DLD1 (cell line): ENCODE data around the gene ARPC2.

ENCODE experiments used
- in situ Hi-C: cut with HindIII; loops from 2 replicates; pipeline ENCODE4 v1.10.0; 2017; ENCODE audit warnings: low sequenced_read_pairs

Gene ARPC2

DNA sequence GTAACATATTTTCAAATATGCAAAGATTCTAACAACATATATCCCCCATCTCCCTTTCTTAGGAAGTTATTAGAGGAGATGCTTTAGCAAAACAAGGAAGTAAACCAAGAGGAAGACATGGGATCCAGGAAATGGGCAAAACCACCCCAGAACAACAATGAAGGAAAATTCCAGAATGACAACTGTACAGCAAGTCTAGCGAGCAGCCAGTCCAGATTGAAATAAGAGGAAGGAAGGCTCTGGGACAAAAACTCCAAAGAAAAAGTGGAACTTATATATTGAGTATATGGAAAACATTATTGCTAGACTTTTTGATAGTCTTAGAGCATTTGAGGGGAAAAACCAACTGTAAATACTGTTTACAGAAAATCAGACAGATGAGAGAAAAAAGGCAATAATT lies 2.9 kb upstream of the ARPC2 start:
- in situ Hi-C loops: no loop called here

DNA sequence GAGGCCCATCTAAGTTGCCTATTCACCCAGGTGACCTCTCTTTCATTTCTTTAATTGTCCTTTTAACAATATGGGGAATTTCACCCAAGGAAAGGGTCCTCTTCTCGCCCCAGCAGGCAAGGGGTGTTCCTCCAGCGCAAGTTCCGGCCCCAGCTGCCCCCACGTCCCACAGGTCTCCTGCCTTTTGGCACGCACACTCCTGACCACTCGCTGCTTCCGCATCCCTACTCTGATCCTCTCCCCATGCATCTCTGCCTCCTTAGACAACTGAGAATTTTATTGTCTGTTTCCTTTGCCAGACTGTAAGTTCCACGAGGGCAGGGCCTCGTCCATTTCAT lies 684 bp upstream of the ARPC2 start:
- in situ Hi-C loops: no loop called here

DNA sequence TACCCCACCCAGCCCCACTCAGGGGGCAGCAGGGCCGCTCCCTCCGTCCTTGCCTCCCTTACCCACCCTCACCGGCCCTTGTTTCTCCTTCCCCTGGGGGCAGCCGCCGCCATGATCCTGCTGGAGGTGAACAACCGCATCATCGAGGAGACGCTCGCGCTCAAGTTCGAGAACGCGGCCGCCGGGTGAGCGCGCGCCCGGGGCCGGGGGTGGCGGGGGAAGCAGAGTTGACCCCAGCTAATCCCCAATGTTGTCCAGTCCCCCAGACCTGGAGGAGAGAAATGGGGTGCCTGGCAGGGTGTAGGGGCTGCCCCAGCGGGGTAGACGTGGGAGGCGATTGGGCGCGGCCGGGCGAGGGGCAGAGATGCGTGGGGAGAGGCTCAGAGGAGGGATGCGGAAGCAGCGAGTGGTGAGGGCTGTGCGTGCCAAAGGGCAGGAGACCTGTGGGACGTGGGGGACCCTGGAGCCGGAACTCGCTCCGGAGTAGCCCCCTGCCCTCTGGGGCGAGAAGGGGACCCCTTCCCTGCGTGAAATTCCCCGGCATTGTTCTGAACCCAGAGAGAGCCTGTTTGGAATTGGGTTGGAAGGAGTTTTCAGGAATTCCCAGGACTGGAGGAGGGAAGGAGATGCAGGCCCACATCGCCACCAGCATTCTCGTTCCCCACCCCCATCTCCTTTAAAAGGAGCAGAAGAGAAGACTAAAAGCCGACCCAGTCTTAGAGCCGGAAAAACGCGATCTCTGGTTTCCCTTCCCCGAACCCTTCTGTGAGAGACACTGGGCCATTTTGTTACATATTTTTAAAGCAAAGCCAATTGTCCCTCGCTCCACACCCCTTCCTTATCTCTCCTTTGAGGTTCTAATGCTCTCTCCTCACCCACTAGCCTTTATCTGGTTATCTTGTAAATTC lies 625 bp downstream of the ARPC2 start:
- in situ Hi-C loops: no loop called here

DNA sequence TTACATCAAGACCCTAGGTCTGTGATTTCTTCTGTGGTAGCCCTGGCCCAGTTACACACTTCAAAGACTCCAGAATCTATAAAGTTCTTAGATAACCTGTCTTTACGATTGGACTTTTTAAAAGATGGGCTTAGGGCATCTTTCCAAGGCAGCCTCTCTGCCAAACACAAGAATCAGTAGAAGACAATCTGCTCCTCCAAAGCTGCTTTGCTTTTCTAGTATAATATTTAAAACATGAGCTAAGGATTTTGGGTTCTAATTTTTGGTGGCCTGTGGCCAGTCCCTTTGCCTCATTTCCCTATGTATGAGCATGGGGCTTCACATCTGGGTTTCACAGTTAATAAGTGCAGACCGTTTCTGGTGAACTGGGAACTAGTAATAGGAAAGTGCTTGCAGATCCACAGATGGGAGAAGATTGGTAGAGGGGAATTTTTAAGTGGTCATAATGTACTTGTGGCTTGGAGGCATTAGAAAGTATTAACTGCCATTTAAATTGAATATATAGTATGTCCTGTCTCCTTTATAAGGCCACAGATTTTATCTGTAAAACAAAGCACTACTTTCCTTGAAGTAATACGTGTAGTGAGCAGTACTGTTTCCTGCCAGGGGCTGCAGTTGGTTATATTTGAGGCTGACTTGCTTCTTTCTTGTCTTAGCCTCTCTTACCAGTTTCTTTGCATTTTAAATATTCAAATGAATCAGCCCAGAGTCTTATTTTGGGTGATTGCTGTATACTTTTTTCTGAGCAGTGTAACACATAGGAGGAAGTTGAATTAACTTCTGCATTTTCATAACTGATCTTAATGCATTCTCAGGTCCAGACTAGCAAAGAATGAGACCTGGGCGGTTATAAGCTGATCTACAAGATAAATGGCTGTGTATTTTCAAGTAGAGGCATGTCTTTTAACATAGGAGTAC lies 1.5 kb downstream of the ARPC2 start:
- in situ Hi-C loops: no loop called here

DNA sequence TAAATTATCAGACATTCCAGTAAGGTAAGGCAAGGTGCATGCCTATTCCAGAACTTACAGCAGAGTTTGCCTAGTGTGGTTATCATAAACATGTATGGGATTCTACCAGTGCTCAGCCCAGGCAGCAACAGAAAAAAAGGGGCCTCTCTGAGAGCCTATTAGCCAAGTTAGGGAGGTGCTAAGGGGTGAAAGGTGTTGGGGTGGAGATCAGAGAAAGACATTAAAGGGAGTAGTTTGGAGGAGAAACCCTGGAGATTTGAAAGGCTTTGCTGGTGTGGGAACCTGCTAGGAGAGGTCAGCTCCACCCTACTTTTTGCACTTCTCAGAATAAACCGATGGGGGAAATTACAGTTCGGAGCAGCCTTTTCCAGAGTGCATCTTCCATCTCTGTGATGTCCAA lies 2.9 kb downstream of the ARPC2 start:
- in situ Hi-C loops: no loop called here

DNA sequence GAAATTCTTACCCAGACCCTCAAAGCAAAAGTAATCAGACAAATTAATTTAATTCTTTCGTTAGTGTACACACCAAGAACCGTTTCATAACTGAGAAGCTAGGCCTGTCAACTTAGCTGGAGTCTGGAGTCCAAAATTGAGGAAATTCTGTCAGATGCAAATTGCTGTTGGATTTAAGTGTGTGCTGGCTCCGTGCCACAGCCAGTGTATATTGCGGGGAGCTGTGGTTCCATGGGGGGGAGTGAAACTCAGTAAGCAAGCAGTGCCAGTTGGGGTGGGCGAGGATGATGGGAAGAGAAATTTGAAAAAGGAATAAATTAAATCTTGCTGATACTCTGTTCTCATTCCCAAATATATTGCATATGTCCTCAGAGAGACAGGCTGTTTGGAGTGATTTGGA lies 4.0 kb downstream of the ARPC2 start:
- in situ Hi-C loops: no loop called here

DNA sequence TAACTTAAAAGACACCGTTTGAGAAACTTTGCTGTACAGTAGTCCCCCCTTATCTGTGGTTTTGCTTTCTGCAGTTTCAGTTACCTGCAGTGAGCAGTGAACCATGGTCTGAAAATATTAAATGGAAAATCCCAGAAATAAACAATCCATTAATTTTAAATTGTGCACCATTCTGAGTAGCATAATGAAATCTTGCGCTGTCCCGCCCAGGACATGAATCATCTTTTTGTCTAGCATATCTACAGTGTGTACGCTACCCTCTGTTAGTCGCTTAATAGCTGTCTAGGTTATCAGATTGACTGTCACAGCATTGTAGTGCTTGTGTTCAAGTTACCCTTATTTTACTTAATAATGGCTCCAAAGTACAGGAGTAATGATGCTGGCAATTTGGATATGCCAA lies 6.1 kb downstream of the ARPC2 start:
- in situ Hi-C loops: no loop called here

DNA sequence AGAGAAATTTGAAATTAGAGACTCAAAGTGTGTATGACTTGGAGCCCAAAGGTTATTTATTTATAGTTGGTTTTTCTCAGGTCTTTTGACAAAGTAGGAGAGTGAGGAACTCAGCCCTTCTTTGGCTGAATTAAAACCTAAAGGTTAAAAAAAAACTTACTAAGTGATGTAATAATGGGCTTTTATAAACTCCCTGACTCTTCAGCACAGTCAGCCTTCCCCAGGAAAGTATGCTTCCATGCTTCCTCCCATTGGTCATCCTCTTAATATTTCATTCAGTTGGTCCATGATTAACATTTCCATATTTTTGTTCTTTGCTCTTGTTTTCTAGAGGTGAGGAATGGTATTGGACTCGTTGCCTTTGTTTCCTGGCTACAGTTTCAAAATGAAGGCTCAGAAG lies 7.2 kb downstream of the ARPC2 start:
- in situ Hi-C loops: no loop called here

DNA sequence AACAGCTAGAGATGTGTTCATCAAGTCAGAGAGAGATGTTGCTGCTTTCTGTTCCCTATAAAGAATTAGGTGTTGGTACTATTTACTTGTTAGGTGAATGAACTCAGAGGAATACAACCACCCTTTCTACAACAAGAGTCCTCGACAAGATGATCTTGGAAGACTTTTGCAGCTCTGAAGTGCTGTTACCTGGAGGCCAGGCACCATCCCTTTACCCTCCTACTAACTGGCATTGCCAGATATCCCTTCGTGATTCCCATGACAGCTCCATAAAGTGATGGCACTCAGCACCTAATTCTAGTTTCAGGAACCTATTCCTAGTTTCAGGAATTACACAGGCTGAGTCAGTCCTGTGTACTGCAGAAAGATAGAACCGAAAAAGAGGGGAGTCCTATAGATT lies 9.9 kb downstream of the ARPC2 start:
- in situ Hi-C loops: no loop called here

DNA sequence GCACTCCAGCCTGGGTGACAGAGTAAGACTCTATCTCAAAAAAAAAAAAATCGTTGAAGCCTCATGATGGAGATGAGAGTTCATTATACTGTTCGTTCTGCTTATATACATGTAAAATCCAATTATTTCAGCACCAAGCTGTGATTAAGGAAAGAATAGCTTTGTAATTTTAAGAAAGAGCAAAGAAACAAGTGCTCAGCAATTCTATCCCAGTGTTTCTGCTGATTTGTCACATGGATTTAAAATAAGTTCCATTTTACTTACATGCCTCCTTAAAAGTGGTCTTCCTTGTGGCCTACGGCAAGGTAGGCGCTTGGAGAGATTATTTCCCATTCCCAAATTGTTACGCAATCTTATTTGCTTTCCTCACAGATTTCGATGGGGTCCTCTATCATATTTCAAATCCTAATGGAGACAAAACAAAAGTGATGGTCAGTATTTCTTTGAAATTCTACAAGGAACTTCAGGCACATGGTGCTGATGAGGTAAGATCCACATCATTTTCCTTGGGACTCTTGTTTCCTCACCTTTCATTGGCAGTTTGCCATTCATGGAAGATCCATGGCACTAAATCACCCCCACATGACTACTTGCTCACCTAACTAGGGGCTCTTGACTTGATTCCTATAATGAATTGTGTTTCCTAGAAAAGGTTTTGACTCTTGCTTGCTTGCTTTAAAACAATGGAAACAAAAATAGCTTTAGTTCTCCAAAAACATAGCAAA lies 11.5 kb downstream of the ARPC2 start:
- in situ Hi-C loops: no loop called here

DNA sequence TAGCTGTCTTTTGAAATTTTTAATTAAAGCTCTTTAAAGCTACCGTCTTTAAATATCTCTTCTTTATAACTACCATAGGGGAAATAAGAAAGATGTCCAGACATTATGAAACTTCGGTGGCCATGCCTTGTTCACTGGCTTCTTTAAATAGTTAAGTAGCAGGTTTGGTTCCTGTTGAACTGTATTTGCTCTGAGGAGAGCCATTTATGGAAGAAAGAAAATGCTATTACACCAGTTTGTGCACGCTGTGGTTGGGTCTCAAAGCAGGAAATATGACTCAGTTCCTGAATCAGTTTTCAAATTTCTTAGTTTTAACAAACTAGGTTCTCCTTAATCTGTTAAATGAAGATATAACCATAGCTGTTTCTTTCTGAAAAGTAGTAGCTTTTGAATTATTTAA lies 12.2 kb downstream of the ARPC2 start:
- in situ Hi-C loops: no loop called here

DNA sequence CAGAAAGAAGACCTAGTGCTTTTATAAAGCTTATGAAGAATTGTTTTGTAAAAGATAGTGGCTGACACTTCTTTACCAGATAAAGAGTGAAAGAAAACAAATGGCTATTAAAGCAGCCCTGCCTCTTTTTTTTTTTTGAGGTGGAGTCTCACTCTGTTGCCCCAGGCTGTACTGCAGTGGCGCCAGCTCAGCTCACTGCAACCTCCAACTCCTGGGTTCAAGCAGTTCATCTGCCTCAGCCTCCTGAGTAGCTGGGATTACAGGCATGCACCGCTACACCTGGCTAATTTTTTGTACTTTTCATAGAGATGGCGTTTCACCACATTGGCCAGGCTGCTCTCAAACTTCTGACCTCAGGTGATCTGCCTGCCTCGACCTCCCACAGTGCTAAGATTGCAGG lies 12.9 kb downstream of the ARPC2 start:
- in situ Hi-C loops: no loop called here

DNA sequence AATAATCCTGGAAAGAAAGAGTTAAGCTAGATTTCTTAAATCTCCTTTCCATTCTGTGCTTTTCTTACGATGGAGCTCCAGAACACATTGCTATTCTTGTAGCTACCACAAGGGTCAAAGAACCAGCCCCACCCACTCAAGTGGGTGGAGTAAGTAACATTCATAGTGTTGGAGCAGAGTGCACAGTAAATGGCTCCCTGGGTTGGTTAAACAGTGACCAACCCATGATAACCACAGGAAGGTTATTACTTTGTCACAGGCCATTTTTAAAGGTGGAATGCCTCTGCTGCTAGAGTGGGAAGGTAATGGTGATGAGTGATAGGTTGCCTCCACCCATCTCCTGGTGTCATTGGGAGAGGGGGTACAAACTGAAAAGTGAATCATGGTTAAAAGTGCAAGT lies 13.9 kb downstream of the ARPC2 start:
- in situ Hi-C loops: no loop called here

DNA sequence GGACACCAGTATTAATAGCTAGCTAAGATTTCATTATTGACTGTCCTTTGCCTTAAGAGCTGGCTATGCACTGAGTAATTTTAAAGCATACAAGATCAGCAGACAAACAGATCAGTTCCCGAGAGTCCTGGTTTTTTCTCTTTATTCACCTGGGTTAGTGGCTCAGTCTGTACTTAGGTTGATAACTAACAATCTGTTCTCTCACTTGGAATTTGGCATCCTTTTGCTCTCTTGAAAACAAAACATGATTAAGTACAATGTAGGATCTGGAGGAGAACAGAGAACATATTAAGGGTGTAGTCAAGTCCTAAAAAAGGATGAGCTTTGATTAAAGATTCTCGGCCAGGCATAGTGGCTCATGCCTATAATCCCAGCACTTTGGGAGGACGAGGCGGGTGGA lies 16.6 kb downstream of the ARPC2 start:
- in situ Hi-C loops: no loop called here

DNA sequence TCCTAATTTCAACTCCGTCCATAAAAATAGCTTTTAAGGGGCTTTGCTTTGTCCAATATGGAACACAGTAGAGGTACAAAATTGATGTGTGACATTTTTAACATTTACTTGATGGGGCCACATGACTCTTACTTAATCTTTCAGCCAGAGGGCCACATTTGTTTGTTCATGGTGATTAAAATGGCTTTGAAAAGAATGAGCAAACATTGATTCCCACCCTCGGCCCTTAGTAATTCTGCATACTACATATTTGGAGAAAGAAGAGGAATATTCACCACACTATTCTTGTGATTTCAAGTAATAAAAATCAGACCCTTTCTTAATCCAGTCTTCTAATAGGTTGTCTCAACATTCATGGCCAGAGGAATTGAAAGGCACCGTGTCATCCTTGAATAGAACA lies 17.5 kb downstream of the ARPC2 start:
- in situ Hi-C loops: no loop called here

DNA sequence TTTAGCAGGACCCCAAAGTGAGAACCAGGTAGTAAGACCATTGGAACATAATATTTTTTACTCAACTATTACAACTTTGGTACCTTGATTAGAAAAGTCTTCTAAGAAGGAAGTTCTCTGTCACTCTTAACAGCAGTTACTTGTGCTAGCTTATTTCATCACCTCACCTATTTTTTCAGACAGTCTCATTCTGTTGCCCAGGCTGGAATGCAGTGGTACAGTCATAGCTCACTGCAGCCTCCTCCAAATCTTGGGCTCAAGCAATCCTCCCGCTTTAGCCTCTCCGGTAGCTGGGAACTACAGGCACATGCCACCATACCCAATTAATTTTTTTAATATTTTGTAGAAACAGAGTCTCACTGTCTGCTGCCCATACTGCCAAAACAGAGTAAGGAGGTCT lies 18.0 kb downstream of the ARPC2 start:
- in situ Hi-C loops: no loop called here

DNA sequence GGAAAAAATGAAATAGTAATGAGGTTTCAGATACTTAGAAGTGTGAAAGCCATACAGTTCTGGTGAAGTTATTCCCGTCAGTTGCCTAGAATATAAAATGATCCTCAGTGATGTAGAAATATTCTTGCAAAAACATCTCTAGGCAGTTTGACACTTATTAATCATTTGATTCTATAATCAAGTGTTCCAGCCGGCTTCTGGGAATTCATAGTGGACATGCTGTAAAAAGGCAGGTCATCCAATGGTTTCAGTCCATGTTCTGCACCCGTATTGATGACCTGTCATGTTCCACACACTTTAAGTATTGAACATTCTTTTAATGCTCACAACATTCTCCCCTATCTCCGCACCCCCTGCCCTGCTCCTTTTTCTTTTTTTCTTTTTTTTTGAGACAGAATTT lies 19.8 kb downstream of the ARPC2 start:
- in situ Hi-C loops: no loop called here

DNA sequence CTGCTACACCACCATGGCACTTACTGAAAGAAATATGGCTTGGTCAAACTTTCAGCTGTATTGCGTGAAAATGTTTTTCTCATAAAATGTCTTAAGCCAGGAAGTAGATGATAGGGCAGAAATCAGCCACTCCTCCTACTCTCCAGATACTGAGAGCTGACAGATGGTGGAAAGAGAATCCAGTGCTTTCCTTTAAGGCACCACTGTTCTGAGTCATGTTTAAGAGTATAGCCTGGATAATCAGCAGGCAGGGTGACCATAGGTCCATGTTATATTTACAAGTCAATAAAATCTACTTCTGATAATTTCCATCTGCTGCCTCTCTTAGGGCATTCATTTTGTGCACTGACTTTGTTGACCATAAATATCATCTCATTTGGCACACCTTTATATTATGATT lies 21.9 kb downstream of the ARPC2 start:
- in situ Hi-C loops: no loop called here

DNA sequence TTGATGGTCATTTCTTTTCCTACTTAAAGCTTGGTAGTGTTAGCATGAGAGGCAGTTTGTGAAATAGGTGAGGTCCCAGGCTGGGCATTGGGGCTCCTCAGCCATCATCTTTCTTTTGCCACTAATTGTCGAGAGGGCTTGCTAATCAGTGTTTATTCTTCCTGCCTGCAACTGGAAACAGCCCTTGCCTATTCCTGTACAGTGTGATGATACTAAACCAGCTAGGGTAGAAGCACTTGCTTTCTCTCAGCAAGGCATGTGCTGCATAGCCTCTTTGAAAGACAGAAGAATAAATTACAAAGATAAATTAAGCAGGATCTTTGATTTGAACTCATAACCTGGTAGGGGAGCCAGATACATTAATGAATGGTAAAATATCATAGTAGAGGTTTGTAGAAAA lies 27.2 kb downstream of the ARPC2 start:
- in situ Hi-C loops: loop anchor here (10.0 kb wide), 1 partner anchor 59 kb away; no protein-coding TSS in a partner anchor

DNA sequence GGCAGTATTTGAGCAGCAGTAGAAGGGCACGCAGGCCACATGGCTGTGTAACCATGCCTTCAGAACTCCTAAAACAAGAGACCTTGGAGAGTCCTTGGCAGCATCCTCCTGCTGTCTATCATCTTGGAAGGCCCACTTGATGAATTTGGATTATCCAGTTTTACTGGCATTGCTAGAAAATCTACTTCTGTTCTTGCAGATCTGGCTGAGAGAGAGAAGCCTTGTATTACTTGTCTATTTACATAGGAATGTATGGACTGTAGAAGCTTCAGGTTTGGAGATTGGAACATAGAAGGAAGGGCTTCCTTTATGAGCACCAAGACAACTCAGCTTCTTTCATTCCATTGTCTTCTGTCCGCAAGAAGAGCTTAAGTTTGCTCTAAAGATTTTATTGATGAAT lies 27.7 kb downstream of the ARPC2 start:
- in situ Hi-C loops: loop anchor here (10.0 kb wide), 1 partner anchor 60 kb away; no protein-coding TSS in a partner anchor

DNA sequence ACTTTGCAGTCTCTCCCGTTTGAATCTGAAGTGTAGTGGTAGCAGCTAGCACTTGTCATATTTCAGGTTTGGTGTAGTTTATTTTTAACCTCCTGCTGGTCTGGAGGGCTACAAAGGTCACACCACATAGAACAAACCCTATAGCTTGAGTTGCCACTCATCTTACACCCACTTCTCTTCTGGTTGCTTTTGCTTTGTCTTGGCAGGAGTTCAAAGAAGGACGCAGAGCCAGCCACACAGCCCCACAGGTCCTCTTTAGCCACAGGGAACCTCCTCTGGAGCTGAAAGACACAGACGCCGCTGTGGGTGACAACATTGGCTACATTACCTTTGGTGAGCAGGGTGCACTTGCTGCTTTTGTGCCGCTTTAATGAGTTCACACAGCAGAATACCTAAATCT lies 28.2 kb downstream of the ARPC2 start:
- in situ Hi-C loops: loop anchor here (10.0 kb wide), 1 partner anchor 60 kb away; no protein-coding TSS in a partner anchor
